ENCODE results near the gene PIAS3.
A peak's percentile ranks its signal among the peaks of the same experiment; 100 is the strongest.

Gene PIAS3

GRCh38 chr1:145858901-145859490, at the start of gene PIAS3 (continued):
- TF ChIP-seq ATF2 (tag by site-specific recombination; IDR thresholded peaks at IDR 0.05; ENCODE audit: low read depth) (no peak), ZNF433 (tag by site-specific recombination; IDR thresholded peaks at IDR 0.05; ENCODE audit: low read depth) (no peak), KLF10 (tag by site-specific recombination; IDR thresholded peaks at IDR 0.05) (peak; percentile 97), ZNF555 (tag by site-specific recombination; conservative IDR thresholded peaks at IDR 0.05) (no peak), PRDM2 (tag by site-specific recombination; IDR thresholded peaks at IDR 0.05; ENCODE audit: borderline replicate concordance) (no peak), ZNF596 (tag by site-specific recombination; IDR thresholded peaks at IDR 0.05) (no peak), ZFP69B (tag by site-specific recombination; IDR thresholded peaks at IDR 0.05) (no peak), SP2 (tag by site-specific recombination; IDR thresholded peaks at IDR 0.05) (peak; percentile 90), ZNF747 (tag by site-specific recombination; IDR thresholded peaks at IDR 0.05) (no peak), BCL6B (tag by site-specific recombination; IDR thresholded peaks at IDR 0.05) (no peak), ZNF221 (tag by site-specific recombination; IDR thresholded peaks at IDR 0.05; ENCODE audit: borderline replicate concordance) (no peak), ZNF580 (tag by site-specific recombination; IDR thresholded peaks at IDR 0.05) (no peak), PRDM4 (tag by site-specific recombination; IDR thresholded peaks at IDR 0.05) (no peak; the same call in 1 of the 2 replicates), ZNF311 (tag by site-specific recombination; IDR thresholded peaks at IDR 0.05; ENCODE audit: borderline replicate concordance) (no peak), ZNF114 (tag by site-specific recombination; IDR thresholded peaks at IDR 0.05) (no peak), ZNF76 (tag by site-specific recombination; IDR thresholded peaks at IDR 0.05; ENCODE audit: borderline replicate concordance, low read depth) (no peak), ZNF26 (tag by site-specific recombination; IDR thresholded peaks at IDR 0.05) (no peak)

Measured in HEK293 (cell line).